DMS114 treated with DMSO at 0.1 percent for 48 hours (cell line): ENCODE measurements around the gene AKR1C1.
"Not testable (repeated sequence)": the region's sequence is repeated elsewhere in the genome, so short reads cannot be mapped to it uniquely, and the experiment has no call there.

Experiments used
- DNase-seq: peaks from one replicate; lab custom pipeline; 2025; ENCODE audit not compliant: unreplicated experiment; lab: John Stamatoyannopoulos, UW

AKR1C1 gene

GRCh38 chr10:4962876-4963814 lies at the start of gene AKR1C1:
AKR1C1 (plus strand) TSS chr10:4963415; CDS start chr10:4963445, 30 bp downstream.
- DNase-seq, result not testable (repeated sequence)

DNA sequence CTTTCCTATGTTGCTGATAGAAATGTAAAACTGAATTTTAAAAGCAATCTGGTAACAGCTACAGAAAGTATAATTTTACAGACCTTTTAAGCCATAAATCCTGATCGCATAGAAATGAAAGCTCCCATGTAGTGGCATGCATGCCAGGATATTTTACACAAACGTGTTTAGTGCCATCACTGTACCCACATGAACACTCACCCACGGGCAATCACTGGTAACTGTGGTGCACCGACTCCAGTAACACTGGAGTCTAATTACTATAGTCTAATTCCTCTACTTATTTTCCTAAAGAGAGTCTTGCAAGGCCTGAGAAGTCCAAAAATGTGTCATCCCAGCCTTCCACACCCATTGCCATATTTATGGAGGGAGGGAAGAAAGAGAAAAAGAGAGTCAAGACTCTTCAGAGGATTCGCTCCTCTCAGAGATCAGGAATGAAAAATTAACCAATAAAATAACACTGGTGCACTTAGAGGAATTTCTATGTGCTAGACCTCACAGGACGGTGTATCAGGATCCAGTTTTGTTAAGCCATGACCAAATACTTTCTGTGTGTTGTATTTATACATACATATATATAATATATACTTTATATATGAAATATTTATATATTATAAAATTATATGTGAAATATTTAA lies 48.9 kb upstream of the AKR1C1 start:
- no peak for DNase-seq

DNA sequence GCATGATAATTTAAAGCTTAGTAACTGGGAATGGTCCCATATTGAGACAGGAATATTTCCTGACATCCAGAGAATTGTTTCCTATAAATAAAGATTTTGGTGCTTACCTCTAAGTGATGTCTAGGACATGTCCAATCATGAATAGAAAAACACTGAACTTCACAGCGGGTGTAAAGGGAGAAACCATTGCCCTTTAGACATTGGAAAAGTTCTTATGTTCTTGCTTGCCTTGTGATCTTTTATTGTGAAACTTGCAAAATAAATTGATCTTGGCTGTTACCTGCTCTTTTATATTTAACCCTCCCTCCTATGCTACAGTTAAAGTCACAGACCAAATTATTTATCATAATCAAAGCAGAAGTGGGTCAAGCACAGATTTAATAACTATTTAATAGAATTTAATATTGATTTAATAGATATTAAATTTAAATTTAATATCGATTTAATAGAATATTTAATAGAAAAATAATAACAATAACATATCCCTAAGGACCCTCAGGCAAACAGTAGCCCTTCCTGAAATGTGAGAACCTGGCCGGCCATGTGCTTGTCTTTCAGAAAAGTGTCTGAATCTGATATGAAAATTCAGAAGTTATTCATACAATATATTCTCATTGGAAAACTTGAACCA lies 47.0 kb upstream of the AKR1C1 start:
- no peak for DNase-seq

GRCh38 chr10:4918236-4918635 lies 45.0 kb upstream of the AKR1C1 start:
- no peak for DNase-seq

DNA sequence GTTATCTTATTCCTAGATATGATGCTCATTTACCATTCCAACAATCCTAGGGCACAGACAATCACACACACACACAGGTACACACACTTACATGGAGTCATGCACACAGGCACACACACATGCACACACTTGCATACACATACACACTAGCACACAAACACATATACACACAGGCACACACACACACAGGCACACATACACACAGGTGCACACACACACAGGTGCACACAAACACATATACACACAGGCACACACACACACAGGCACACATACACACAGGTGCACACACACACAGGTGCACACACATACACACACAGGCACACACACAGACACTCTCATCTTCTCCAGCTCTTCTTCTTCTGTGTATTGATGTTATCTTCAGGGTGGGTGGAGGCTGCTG lies 38.7 kb upstream of the AKR1C1 start:
- not testable (repeated sequence) for DNase-seq

DNA sequence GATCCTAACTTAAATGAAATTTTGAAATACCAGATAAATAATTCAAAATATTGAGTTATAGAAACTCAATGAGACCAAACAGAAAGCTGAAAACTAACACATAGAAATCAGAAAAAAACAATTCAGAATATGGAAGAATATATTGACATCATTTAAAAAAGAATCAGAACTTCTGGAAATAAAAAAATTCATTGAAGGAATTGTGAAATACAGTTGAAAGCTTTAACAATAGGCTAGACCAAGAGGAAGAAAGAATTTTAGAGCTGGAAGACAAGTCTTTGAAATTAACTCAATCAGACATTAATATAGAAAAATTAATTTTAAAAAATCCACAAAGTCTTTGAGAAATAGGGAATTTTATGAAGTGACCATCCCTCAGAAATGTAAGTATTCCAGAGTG lies 36.8 kb upstream of the AKR1C1 start:
- DNase-seq, result no peak

GRCh38 chr10:4931587-4931986 lies 31.6 kb upstream of the AKR1C1 start:
- no peak for DNase-seq

- DNase-seq, result no peak
Measured at GRCh38 chr10:4934391-4934987, 28.7 kb upstream of the AKR1C1 start.

DNA sequence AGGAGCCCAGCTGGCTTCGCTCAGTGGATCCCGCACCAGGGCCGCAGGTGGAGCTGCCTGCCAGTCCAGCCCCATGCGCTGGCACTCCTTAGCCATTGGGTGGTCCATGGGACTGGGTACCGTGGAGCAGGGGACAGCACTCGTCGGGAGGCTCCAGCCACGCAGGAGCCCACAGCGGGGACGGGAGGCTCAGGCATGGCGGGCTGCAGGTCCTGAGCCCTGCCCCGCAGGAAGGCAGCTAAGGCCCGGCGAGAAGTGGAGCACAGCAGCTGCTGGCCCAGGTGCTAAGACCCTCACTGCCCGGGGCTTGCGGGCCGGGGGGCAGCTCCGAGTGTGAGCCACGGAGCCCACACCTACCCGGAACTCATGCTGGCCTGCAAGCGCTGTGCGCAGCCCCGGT lies 25.9 kb upstream of the AKR1C1 start:
- no peak for DNase-seq

GRCh38 chr10:4939224-4940072 lies 23.8 kb upstream of the AKR1C1 start:
- no peak for DNase-seq

- not testable (repeated sequence) for DNase-seq
Measured at GRCh38 chr10:4940073-4940428, 23.2 kb upstream of the AKR1C1 start.

DNA sequence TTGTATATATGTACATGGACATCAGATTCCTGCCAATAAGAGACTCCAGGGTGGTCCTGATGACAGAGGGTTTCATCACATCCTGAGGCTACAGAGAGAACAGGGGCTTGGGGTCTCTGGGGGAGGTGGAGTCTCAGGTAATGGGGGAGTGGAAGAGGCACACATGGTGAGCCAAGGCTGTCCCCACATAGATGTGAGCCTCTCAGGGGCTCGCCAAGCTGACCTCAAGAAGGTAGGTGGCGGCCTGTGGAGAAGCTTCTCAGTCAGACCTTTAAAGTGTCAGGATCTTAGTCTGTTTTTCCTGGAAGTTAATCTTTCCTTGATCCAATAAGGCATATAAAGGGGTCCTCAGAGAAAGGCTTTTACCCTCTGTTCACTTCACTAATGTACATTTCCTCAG lies 22.3 kb upstream of the AKR1C1 start:
- not testable (repeated sequence) for DNase-seq

DNA sequence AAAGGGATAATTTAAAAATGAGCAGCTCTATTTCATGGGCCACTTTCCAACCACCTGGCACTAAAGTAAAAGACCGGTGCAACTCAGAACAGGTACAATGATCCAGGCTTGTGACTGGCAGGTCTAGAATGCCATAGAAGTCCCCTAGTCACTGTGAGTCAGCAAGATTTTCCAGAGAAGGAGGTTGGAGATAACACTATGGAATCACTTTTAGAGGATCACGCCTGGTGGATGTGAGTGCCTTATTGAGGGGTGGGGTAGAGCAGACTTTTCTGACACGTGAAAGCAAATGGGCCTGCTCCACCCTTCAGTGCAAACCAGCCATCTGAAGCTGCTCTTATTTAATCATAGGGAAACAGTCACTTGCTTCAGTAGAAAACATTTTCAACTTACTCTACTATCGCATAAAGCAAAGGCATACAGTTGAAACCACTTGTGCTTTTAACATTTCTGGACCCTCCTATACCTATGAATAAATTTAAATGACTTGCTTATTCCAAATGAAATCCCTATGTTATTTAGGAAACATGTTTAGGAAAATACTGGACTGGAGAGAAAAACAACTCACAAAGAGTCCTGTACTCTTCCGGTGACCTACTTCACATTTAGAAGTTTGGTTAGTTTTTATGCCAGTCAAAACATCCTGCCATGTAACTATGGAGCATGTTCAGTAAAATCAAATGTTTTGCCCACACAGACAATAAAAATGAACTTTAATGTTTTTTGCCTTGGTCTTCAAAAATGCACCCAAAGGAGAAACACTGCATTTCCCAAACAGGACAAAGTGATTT lies 21.5 kb upstream of the AKR1C1 start:
- DNase-seq, result no peak

DNA sequence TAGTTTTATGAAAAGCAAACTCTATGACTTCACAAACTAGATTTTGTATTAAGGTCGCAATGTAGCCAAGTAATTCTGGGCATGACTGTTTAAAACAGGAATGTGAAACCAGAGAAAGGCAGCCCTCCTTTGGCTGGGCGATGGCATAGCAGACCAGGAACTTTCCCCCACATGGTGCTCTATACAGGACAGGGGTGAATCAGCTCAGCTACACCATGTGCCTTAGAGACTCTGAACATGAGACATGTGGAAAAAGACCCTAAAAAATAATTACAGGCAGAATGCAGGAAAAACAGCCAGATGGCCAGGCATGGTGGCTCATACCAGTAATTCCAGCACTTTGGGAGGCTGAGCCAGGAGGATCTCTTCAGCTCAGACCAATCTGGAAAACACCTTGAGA lies 20.3 kb upstream of the AKR1C1 start:
- not testable (repeated sequence) for DNase-seq

GRCh38 chr10:4943416-4943815 lies 19.8 kb upstream of the AKR1C1 start:
- DNase-seq, result not testable (repeated sequence)

- DNase-seq, result no peak
Measured at GRCh38 chr10:4943821-4944220, 19.4 kb upstream of the AKR1C1 start.

DNA sequence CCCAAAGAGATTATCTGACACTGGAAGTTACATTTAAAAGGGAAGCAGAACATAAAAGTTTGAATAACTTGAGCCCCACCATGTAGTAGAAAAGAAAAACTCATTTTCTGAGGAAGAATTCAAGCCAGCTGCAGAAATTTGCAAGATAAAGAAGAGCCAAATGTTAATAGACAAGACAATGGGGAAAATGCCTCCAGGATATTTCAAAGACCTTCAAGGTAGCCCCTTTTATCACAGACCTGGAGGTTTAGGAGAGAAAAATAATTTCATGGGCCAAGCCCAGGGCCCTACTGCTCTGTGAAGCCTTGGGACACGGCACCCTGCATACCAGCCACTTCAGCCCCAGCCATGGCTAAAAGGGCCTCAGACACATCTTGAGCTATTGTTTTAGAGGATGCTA lies 18.4 kb upstream of the AKR1C1 start:
- DNase-seq, result no peak

DNA sequence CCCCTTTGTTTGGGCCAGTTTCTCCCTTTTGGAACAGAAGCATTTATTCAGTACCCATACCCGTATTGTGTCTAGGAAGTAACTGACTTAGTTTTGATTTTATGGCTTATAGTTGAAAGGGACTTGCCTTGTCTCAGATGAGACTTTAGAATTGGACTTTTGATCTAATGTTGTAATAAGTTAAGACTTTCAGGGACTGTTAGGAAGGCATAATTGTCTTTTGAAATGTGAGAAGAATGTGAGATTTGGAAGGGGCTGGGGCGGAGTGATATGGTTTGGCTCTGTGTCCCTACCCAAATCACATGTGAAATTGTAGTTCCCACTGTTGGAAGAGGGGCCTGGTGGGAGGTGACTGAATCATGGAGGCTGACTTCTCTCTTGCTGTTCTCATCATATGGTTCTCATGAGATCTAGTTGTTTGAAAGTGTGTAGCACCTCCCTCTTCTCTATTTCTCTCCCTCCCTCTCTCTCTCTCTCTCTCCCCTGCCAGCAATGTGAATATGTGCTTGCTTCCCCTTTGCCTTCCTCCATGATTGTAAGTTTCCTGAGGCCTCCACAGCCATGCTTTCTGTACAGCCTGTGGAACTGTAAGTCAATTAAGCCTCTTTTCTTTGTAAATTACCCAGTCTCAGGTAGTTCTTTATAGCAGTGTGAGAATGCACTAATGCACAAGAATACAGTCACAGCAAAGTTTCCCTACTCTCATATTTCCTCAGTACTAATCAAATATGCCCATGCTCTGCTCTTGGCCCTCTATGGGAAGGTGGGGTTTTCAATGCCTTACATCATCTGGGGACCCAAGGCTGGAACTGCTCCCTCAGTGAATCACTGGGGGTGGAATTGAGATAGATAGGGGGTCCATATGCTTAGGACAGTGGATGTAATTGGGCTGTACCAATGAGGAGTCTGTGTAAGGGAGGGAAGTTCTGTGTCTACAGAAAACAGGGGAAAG lies 17.2 kb upstream of the AKR1C1 start:
- DNase-seq, result no peak
